Head of caudate nucleus (tissue), 42 donors: ENCODE measurements around the gene UTP11.

Source experiments
- DNase-seq, 42 donors: peaks; one replicate each; pipeline versions ENCODE4 v3.0.0 to v3.0.0-alpha.2; 2020 to 2021; ENCODE audit warnings: mixed read lengths in 7 of 42
- intact Hi-C: fragments of 100-400 bp; cut with DNase I; formaldehyde crosslinking; loops from one replicate; pipeline ENCODE4 v1.15.0; 2022

UTP11 gene

GRCh38 chr1:38000529-38001455 is 11.7 kb upstream of the UTP11 start:
- no peak for DNase-seq
- intact Hi-C loops = no loop called here

DNA sequence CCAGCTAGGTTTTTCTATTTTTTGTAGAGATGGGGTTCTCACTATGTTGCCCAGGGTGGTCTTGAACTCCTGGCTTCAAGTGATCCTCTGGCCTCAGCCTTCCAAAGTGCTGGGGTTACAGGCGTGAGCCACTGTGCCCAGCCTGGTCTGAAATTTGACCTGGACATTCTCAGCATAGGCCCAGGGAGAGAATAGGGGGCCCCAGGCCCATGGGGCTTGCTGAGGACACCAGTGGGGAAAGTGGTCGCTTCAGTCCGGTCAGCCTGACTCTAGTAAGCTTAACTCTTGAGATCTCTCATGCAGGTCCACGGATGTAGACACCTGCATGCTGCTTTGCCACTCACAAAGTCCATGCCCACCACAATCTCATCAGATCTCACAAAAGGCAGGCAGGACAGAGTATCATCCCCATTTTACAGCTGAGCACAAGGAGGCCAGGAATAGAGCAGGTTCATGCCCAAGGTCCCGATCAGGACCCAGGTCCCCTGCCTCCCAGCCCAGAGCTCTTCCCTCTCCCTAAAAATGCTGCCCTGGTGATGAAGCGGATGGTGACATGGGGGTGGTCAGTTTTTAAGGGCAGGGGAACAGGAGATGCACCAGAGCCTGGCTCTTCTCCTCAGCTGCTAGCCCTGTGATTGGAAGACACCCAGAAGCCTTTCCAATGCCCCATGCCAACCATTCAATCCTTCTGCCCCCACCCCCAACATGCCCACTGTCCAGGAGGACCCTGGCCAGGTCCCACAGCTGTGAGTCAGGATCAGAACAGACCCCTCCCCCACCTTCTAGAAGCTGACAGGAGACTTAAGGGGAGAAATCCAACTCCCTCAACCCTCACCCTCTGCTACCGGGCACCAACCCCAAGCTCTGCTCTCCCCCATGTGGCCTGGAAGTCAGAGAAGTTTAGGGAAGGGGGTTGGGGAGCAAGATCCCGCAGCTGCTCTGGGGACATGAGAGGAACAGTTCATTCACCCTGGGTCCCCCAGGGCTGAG is 9.0 kb upstream of the UTP11 start:
- intact Hi-C loops = no loop called here
- DNase-seq = peak in 8 of 42 donors; percentile 32 to 74 (median 40)

DNA sequence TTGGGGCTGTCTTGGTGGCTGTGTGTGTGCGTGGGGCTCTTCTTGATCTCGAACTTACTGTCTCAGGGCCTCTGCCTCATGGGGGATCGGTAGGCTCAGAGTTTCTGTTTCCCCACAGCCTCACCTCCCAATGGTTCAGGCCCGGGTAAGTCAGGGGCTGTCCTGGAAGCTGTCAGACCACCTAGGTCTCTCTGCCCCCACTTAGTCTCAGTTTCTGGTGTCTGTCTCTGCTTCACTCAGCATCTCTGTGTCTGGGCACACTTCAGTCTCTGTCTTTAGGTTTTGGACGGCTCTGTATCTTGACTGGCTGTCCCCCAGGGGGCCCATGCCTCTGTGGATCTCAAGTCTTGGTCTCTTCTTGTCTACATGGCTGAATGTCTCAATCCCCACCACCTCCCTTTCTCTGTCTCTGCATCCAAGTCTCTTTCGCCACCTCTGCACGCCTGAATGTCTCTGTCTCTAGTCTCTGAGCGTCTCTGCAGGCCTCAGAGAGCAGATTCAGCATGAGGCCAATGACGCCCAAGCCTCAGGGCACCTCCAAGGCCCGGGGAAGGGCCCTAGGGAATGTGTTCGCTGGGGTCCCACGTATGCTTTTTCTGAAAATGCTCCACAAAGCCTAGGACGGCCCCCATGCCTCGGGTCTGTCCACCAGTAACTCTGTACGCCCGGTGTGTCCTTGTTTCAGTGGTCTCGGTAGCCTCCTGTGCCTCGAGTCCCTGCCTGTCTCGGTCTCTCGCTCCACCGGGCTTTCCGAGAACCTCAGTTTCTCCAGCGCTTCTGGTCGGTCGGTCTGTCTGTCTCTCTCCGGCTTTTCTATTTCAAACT is 8.0 kb upstream of the UTP11 start:
- intact Hi-C loops = no loop called here
- no peak for DNase-seq

GRCh38 chr1:38005195-38006007 is 7.1 kb upstream of the UTP11 start, which contains the start of gene FHL3:
Gene FHL3, minus strand, starts transcription at chr1:38005514. Its CDS starts 6,102 bp downstream, at chr1:37999412.
- peak in 1 of 42 donors; percentile 30 for DNase-seq
- intact Hi-C loops = no loop called here

DNA sequence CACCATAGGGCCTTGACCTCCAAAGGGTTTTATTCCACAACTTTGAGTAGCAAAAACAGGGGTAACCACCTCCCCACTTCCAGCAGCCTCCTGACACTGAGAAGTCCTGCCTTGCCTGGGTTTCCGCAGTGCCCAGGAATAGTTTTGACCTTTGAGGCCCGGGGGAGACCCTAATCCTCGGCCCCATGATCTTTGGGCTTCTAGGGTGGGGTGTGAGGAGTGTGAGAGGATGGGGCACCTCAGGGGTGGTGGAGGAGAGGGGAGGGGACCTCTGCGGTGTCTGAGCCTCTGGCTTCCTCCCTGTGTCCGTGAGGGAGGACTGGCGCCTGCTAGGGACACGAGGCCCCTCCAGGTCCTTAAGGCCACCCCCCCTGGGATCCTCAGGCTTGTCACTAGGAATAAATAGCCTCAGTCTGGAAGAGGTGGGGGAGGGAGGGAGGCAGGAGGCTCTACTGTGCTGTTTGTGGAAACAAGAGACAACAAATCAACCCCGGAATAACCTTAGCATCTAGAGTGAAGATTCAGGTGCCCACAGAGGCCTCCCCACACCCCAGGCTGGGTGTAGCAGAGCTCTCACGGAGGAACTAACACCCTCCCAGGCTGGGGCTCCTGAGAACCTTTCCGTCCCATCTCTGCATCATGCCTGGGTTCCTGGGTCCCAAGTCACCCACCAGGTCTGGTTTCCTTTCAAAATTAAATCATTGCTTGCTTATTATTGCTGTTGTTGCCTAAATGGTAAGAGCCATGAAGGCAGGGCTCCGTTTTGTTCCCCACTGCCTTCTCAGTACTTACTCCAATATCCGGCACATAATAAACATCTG is 6.3 kb upstream of the UTP11 start:
- intact Hi-C loops = no loop called here
- DNase-seq = no peak

DNA sequence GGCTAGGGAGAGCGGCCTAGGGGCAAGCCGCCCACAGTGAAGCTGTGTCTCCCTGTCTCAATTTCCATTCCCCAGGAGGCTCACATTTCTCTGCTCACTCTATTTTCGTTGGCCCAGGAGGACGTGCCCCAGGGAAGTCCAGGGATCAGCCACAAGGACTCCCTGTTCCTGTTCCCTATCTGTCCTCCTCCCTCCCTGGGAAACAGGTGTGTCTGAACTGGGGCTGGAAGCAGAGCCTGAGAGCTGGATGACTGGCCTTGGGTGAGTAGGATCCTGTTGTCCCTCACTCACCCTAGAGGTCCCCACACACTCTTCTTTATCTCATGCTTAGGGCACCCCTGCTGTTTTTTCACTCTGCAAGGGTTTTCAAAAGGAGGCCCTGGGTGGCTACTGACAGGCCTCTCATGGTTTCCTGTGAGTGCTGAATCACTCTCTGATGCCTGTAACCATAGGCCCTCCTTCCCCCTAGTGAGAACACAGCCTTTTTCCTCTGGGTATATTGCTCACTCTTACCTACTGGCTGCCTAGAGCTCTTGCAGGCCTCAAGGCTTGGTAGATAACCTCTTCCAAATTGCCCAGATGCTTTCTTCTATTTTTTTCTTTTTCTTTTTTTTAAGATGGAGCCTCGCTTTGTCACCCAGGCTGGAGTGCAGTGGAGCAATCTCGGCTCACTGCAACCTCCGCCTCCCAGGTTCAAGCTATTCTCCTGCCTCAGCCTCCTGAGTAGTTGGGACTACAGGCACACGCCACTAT is 3.3 kb upstream of the UTP11 start:
- DNase-seq = no peak
- intact Hi-C loops = no loop called here

GRCh38 chr1:38009841-38010180 is 2.7 kb upstream of the UTP11 start:
- peak in 1 of 42 donors; percentile 18 for DNase-seq
- intact Hi-C loops = loop anchor here (5.0 kb wide), 1 partner anchor 318 kb away; the partner anchor contains the start of gene CDCA8

DNA sequence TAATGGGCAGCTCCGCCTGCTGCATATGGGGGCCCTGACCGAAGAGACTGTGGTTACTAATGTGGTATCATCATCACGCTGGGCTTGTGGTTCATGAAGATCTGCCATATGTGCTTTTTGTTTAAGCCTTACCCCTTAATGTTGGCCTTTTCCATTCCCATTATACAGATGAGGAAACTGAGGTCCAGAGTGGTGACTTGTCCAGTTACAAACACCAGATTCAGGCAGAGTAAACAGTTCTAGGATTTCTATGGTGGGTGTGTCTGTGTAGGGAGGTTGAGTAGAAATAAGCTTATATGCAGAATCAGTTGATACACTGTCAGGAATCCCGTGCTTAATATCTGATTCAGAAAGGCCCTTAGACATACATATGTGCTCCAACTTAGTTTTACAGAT is 691 bp downstream of the UTP11 start:
- DNase-seq = no peak
- intact Hi-C loops = loop anchor here (5.0 kb wide), 1 partner anchor 321 kb away; the partner anchor contains the start of gene CDCA8

DNA sequence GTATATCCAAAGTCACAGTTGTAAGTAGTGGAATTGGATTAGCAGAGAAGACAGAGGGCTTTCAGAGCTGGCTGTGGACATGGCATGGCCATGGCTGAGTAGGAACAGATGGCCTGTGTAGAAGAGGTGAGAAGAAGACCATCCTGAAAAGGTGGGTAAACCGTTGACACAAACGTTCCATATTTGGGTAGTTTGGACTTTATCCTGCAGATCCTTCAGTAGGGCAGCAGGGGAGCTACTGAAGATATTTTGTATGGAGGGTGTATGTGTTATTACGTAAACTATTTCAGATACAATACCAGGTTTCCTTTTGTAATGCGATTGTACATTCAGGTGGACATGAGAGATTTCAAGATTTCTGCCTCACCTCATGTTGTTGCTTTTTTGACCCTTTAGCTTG is 1.6 kb downstream of the UTP11 start:
- intact Hi-C loops = loop anchor here (5.0 kb wide), 1 partner anchor 322 kb away; the partner anchor contains the start of gene CDCA8
- no peak for DNase-seq

DNA sequence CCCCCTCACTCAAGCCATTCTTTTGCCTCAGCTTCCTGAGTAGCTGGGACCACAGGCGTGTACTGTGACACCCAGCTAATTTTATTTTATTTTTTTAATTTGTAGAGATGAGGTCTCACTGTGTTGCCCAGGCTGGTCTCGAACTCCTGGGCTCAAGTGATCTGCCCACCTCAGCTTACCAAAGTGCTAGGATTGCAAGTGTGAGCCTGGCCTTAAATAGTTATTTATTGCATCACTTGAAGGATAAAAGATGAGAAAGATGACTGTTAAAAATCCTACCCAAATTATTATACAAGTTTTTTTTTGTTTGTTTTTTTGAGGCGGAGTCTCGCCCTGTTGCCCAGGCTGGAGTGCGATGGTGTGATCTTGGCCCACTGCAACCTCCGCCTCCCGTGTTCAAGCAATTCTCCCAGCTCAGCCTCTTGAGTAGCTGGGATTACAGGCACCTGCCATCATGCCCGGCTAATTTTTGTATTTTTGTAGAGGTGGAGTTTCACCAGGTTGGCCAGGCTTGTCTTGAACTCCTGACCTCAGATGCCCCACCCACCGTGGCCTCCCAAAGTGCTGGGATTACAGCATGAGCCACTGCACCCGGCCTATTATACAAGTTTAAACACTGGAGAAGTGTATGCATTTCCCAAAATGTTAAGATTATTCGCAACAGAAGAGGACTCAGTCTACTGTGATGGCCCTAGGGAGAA is 2.3 kb downstream of the UTP11 start:
- DNase-seq = no peak
- intact Hi-C loops = loop anchor here (5.0 kb wide), 1 partner anchor 323 kb away; the partner anchor contains the start of gene CDCA8

DNA sequence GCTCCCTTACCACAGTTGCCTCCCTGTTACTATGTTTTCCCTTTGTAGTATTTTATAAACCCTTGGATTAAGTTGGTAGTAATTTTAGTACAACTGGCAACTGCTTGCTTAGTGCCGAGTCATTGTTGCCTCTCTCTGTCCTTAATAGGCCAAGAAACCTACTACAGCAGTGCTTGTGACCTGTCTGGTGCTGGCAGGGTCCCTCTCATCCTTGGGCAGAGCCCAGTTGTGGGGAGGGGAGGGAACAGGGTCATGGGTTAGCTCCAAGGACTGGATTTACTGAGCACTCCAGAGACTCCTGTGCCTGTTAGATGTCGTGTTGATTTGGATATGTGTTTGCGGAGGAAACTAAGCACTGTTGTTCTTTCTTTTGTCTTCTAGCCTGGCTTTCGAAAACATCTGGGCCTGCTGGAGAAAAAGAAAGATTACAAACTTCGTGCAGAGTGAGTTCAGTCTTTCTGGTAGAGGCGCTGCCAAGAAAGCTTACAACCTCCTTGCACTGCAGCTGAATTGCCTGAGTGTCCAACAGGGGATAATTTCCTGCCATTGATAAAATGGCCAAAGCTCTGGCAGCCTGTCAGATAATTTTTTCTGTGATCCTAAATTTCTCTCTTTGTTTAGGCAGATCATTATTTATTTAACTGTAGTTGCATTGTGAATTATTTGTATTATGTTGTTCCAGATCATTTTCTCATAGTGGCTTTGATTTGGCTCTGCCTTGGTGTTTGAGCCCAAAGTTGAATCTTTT is 3.6 kb downstream of the UTP11 start:
- intact Hi-C loops = no loop called here
- DNase-seq = no peak

GRCh38 chr1:38018864-38019343 is 6.4 kb downstream of the UTP11 start:
- no peak for DNase-seq
- intact Hi-C loops = no loop called here

- intact Hi-C loops = loop anchor here (10.0 kb wide), 1 partner anchor 814 kb away; no protein-coding TSS in a partner anchor
- no peak for DNase-seq
Measured at GRCh38 chr1:38020396-38020795, 7.9 kb downstream of the UTP11 start.

DNA sequence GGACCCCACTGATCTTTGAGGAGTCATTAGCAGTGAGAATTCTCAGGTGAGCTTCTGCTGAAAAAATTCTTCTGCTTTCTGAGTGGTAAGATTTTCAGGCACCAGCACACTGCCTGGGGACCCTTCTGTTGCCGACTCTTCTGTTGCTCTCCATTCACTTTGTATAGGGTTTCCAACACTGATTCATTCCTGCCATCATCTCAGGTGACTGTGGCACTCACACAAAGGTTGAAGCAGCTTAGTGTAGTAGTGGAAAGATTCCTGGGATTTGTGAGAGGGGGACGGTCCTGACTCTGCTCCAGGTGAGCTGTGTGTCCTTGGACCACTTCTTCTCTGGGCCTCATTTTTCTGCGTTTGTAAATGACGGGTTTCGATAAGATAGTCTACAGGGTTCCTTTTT is 9.4 kb downstream of the UTP11 start:
- no peak for DNase-seq
- intact Hi-C loops = loop anchor here (10.0 kb wide), 1 partner anchor 813 kb away; no protein-coding TSS in a partner anchor

- intact Hi-C loops = loop anchor here (10.0 kb wide), 1 partner anchor 812 kb away; no protein-coding TSS in a partner anchor
- no peak for DNase-seq
Measured at GRCh38 chr1:38022810-38023209, 10.3 kb downstream of the UTP11 start.
